Stimulated activated CD4-positive, alpha-beta T cell treated with anti-CD3 and anti-CD28 coated beads, Interleukin-15, amount 100 ng/mL, for 24 hours (primary cell): ENCODE measurements around the gene NDUFAF8.

Experiments used
- DNase-seq: peaks from one replicate; pipeline ENCODE4 v3.0.0-alpha.2; 2020

Gene NDUFAF8

DNA sequence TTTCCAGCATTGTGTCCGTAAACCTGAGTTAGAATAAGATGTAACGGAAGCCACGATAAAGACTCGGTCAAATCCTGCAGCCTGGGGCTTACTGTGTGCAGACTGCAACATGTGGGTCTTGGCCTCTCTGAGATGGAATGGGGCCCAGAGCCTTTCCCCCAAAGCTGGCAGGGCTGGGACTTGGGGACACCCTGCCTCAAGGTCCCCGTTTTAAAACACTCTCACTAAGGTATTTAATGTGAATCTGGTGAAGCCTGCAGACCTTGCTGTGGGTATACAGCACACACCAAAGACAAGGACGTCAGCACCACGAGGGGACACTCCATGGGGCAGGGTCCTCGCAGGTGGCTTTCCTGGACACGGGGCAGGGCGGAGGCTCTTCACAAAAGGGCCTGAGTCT is 2.1 kb downstream of the NDUFAF8 start:
- no peak for DNase-seq

DNA sequence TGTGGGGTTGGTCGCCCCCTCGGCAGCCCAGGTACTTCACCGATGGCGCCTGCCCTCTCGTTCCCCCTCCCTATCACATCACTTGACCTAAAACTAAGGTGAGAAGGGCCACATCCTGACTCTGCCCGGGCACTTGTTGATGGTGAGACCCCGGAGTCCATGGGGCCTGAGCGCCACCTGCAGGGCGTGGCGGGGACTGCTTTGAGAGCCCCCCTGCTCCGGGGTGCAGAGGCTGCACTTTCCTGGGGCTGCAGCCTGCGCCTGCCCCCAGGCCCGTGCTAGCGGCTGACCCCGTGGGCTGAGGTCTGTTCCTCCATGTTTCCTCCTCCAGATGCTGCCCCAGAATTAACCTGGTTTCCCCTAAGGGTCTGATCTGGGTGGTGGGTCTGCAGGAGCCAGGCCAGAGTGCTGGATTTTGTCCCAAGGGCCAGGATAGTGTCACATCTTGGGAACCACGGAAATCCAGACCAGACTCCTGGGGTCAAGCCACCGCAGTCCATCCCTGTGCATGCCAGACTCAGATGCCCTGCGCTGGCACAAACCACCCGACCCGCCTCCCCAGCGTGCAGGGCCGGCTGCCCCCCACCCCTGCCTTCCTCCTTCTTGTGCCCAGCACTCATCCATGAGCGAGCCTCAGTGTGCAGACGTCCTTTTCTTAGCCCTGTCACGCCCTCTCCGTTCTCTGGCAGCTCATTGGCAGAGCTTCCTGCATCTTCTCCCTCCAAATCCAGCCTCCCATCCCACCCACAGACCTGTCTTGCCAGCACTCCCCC is 2.7 kb downstream of the NDUFAF8 start:
- DNase-seq, result peak; percentile 68

DNA sequence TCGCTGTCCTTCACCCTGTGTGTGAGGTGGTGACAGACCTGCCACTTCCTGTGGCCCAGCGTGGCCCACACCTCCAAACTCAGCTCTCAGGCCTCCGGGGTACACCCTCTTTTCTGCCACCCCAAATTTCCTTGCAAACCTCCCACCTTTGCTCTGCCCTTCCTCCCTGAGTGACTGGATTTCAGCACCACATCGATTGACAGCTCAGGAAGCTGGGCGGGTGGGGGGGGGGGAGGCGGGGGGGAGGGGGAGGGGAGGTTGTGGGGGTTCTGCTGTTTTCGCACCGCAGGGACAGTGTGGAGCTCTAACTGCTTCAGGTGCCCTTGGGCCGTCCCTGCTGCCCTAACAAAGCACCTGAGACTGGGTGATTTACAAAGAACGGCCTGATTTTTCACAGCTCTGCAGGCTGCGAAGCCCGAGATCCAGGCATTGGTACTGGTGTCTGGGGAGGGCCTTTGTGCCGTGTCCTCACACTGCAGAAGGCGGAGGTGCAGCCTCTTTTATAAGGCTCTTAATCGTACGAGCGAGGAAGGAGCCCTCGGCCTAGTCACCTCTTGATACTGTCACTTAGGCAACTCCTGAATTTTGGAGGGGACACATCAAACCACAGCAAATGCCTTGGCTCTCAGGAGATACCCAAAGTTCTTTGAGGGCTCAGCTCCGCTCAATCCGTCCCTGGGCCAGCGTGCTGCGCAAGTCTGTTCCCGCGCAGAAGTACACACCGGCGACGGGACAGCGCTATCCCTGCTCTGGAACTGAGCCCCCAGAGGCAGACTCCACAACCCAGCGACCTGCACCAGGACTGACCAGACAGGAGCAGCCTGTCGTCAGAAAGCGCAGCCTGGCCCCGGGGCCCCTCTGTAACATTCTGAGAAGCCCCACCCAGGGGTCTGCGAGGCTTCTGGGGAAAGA is 3.6 kb downstream of the NDUFAF8 start:
- no peak for DNase-seq

DNA sequence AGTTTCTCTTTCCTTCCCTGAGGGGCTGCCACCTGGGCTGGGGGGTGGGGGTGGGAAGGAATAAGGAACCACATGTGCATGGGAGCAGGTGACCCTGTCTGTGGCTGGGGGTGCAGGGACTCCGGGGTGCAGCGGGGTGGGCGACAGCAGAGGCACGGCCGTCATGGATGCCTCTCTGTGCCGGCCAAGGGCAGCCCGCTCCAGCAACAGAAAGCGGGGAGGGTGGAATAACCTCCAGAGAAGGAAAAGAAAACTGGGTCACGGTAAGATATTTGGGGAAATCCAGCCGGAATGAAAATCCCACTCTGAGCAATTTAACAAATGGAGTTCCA is 4.2 kb downstream of the NDUFAF8 start:
- no peak for DNase-seq

DNA sequence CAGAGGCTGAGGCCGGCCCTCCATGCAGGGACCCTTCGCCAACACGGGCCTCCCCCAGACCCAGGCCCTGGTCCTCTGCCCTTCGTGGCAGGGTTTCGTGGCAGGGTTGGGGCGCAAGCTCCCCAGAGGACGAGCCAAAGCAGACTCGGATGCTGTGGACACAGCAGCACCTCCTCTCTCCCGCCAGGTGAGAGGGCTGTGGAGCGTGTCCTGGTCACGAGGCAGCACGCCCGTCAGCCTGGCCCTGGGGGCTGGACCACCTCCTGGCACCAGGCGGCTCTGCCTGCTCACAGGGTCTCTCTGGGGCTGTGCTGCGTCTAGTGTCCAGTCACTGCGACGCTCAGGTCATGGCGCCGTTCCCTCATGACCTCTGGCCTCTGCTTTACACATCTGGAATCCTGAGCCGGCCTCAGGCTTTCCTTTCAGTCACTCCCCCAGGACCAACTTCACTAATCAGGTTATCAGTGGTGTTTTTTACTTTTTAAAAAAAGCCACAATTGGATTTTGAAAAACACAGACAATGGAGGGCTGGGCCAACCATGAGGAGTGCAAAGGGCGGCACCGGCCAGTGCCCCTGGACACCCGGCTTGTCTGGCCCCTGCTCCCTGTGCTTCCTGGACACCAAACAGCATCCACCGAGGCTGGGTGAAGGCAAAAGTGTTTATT is 5.4 kb downstream of the NDUFAF8 start:
- DNase-seq, result no peak

DNA sequence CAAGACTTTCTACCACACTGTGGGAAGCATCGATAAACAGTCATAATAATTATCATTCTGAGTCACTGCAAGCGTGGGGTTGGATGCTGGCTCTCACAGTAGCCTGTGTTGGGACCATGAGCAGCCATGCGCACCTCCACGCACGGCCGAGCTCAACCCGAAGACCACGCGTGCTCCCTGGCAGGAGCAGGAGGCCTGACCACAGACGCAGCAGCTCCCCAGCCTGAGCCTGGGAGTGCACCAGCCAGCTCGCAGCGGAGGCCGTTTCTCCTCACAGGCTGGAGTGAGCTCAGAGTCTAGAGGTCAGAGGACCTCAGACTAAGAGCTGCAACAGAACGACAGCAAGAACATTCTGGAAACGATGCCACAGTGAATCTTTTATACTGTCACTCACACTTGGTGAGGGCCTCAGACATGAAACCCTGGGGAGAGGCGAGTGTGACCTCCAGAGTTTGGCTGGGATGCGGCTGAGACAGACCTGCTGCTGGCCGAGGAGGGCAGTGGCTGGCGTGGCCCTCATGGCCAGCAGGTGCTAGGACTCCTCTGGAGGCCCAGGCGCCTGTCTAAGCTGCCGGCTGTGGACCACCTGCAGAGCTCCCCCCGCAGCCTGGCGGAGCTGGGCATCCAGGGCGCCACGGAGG is 6.0 kb downstream of the NDUFAF8 start:
- no peak for DNase-seq

DNA sequence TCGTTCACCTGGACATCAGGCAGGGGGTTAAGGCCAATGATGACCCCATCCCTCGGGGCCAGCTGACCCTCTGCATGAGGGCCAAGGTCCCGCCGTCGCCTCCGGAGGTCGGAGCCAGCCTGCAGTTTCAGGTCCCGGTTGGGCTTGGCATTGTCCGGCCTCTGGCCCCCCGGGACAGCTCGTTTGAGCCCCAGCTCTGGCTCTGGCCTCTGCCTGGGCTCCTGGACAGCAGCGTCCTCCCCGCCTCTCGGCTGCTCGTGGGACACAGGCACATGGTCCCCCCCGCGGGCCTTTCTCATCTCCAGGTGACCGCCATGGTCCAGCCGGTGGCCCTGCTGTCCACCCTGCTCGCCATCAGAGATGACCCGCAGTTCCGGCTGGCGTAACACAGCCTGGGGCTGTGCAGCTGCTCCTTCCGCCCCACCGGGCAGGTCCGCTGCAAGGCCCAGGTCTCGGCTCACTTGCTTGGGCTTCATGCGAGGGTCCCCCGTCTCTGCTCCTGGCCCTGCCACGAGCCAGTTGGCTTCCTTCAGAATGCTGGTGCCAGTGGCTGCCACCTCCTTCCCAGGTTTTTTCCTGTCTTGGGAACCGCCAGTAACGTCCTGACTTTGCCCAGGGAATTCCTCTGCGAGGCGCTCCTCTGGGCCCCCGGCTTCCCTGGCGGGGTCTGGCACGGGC is 6.7 kb downstream of the NDUFAF8 start:
- DNase-seq, result no peak

DNA sequence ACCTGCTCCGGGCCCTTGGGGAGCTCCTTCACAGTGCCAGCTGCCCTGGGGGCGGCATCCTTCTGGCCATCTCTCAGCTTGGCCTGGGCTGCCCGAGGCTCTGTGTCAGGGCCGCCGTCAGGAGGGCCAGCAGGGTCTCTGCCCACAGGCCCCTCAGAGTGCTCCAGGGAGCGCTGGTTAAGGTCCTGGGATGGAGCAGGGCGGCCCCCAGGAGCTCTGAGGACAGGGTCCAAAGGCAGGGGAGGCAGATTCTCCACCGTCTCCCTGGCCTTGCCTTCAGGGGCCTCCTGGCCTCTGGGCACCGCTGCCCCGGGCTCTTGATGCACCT is 7.2 kb downstream of the NDUFAF8 start:
- no peak for DNase-seq

DNA sequence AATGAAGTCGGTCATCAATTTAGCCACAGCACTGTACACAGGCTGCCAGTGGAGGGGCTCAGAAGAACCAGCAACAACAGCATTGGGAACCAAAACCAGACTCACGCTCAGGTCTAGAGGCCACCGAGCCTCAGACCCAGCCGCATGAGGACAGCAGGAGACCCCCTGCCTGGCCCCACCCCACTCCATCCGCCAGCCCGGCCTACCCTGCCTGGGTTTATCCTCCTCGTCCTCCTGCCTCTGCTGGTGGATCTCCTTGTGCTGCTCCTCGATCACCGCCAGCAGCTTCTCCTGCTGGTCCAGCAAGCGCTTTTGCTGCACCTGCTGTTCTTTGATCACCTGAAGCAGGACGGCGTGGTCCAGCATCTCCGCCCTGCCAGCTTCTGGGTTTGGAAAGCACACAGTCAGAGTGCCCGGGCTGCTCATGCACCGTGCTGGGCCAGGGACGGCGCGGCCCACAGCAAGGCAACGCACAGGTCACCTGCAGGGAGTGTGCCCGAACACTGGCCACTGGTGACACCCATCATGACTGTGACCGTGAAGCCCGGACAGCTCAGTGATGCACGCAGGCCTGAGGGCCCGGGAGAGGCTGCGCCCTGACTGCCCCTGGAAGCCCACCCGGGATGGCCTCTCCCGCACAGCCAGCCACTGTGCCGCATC is 7.7 kb downstream of the NDUFAF8 start:
- no peak for DNase-seq

DNA sequence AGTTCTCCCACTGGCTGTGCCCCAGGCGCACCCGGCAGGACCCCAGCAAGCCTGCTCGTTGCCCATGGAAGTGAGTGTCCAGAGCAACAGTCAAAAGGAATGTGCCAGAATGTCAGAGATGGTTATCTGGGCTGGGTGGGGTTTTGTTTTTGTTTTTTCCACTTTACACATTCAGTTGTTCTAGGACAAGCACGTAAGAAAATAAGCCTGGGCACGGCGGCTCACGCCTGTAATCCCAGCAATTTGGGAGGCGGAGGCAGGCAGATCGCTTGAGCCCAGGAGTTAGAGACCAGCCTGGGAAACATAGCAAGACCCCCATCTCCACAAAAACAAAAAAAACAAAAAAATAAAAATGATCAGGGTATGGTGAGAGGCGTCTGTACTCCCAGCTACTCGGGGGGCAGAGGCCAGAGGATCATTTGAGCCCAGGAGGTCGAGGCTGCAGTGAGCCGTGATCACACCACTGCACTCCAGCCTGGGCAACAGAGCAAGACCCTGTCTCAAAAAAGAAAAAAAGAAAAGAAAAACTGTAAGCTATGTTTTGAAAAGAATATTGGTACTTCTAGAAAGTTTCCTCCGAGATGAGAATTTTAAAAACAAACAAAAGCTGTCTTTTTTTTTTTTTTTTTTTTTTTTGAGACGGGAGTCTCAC is 8.3 kb downstream of the NDUFAF8 start:
- DNase-seq, result no peak

DNA sequence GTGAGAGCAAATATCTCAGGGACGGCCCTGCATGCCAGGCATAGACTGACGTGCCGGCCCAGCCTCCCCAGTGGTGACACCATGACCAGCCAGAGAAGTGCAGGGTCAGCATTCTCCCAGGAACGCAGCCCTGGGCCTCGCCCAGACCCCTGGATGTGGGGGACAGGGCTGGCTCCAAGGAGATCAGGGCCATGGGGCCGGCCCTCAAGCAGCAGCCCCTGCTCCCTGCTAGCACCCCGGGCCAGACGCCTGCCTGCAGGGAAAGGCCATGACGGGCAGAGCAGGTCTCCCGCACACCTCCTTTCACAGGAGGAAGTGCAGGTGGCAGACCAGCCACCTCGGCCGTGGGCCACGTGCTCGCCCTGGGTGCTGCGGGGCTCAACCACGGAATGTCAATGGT is 9.5 kb downstream of the NDUFAF8 start:
- DNase-seq, result no peak

DNA sequence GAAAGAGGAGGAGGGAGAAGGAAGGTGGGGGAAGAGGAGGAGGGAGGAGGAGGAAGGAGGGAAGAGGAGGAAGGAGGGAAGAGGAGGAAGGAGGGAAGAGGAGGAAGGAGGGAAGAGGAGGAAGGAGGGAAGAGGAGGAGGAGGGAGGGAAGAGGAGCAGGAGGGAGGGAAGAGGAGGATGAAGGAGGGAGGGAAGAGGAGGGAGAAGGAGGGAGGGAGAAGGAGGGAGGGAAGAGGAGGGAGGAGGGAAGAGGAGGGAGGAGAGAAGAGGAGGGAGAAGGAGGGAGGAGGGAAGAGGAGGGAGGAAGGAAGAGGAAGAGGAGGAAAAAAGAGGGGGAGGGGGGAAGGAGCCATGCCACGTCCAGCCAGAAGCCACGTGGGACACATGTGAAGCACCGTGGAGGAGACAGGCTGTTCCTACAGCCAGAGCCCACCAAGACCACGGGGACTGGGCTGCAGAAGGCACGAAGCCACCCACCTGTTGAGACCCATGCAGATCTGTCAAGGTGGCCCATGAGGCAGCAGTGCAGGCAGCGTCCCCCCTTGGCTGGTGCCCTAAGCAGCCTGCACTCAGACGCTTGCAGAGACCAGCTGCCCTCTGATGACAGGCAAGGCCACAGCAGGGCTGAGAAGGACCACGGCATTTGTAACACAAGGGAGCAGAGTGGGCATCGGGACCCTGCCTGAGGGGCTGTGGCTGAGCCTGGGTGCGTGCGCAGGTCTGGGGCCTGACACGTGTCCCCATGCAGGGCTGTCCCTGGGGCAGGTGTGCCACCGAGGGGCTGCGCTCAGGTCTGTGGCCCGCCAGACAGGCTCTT is 10.3 kb downstream of the NDUFAF8 start:
- no peak for DNase-seq

DNA sequence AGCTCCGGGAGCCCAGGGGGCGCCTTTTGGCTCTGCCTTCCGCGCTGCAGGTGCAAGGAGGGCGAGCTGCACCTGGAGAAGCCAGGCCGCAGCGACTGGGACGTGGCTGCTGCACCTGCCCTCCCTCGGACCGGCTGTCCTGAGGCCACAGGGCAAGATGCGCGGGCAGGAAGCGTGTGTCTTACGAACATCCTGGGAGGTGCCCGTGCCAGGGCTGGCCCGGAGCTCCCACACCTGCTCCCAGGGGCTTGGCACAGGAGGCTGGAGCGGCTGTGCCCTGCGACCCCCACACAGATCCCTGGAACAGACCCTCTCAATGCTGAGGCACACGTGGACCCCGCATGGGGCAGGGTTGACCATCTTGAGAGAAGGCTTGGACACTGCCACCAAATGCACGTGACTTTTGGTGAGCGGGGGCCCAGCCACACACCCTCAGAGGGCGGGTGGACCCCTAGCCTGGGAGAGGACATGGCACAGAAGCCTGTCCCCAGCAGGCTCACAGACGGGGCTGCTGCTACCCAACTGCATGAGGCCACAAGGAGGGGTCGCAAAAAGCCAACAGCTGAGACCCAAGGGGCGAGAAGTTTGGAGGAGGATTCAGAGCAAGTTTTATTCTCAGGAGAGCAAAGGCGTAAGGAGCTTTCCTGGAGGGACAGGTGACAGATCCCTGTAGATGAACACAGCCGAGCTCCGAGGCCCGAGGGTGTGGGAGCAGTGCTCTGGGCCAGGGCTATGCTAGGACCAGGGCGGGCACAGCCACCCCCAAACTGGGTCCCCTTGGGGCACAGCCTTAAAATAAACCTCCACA is 11.4 kb downstream of the NDUFAF8 start:
- no peak for DNase-seq

DNA sequence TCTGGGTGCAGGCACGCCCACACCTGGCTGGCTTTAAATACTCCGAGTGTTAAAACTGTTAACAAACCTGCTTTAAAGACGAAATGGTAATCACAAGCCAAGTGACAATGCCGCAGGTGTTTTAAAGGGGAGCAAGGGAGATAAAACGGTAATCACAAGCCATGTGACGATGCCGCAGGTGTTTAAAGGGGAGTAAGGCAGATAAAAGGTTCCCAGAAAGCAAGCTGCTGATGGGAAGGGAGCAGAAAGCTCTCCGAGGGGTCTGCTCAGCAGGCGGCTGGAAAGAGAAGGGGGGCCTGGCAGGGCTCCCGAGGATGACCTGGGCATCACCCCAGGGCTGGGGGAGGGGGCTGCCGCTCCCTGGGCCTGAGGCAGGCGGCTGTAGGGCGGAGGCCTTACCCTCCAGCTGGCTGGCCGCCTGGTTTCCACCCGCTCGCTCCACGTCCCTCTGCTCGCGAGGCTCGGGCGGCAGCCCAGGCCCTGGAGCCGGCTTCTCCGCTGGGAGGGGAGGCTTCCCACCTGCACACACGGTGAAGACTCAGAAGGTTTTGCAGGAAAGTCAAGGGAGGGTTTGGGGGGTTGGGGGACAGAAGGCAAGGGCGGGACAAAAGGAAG is 12.1 kb downstream of the NDUFAF8 start:
- DNase-seq, result no peak

DNA sequence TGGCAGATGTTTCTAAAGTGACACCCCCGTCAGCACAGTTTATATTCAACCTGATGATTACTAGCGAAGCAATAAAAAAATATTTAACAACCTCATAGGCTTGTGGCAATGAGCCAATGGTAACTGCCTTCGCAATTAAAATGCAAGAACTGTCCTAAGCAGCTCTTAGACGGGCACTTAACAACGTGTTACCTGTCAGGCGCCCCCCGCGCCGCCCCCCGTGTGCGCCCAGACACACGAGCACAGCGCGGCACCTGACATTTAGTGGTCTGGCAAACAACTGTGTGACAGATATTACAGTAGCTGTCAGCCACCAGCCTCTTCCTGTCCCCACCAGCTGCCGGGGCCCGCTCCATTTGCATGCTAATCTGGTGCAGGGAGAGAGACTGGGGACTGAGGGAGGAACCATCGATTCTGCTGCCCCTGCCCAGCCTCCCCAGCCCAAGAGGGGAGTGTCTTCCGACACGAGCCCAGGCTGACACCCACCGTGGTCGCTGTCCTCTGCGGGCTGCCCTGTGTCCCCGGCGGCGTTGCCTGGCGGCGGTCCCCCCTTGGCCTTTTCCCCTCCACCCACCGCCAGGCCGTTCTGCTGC is 12.7 kb downstream of the NDUFAF8 start:
- no peak for DNase-seq

DNA sequence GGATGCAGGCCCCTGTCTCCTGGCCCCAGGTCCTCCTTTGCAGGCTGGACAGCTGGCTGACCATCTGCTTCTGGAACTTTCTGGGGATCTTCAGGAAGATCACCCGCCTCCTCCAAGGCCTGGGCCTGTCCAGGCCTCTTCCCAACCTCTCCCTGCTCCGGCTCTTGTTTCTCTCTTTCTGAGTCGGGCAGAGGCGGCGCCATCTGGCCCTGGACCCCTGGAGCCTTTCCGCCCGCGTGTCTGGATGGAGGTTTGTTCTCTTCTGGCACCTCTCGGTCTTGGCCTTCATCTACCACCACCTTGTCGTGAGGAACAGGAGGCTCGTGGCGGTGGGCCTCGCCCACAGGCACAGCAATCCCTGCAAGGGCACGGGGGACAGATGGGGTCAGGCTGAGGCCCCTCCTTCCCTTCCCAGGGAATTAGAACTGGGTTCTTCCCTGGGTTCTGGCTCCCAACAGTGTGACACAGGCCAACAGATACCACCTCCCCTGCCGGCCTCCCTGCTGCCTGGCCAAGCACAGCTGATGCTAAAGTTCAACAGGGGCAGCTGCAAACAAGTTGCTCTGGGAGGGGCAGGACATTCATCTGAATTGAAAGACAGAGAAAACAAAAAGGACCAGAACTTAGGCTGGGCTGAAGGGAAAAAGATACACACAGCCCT is 13.3 kb downstream of the NDUFAF8 start:
- DNase-seq, result no peak

DNA sequence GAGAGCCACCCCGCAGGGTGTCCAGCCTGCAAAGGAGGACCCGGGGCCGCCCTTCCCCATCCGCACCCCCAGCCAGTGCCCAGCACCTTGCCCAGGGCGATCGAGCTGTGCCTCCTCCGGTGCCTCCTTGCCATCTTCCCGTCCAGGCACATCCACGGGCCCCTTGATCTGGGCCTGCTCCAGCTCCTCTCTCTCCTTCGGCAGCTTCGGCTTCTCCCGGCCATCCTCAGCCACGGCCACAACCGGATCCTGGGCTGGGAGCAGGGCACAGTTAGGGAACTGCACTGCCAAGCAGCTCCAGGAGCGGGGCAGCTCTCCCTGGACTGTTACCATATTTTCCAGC is 13.8 kb downstream of the NDUFAF8 start:
- DNase-seq, result no peak

DNA sequence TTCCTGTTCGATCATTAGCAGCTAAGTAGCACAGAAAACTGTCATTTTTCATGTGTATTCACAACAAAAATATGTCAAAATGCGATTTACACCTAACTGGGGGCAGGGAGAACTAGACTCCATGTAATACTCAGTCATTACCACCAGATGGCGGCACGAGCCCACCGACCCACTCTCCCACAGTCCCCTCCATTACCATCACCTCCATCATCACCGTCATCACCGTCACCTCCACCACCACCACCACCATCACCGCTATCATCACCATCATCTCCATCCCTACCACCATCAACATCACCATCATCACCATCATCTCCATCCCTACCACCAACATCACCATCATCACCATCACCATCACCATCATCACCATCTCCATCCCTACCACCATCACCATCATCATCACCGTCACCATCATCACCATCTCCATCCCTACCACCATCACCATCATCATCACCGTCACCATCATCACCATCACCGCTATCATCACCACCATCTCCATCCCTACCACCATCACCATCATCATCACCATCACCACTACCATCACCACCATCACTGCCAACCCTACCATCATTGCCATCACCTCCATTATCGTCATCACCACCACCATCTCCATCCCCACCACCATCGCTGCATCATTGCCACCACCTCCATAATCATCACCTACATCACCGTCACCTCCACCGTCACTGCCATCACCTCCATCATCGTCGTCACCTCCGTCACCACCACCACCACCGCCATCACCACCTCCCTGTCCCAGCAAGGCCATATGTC is 14.4 kb downstream of the NDUFAF8 start:
- peak; percentile 65 for DNase-seq
